ENCODE data around the gene ZNF138. TPM values are rescaled to one million over a fixed set of nuclear protein-coding genes. Genes with fewer than 3 reads are reported as not detected.
A peak's percentile ranks its signal among the peaks of the same experiment; 100 is the strongest.

ZNF138 gene
- total RNA-seq, 1 donor from 2014 or later: 19.9 TPM

- DNase-seq (ENCODE audit: low spot score): peak; percentile 23
These were observed 81.6 kb downstream of the ZNF138 start for GRCh38 chr7:64875658-64876406.

DNA sequence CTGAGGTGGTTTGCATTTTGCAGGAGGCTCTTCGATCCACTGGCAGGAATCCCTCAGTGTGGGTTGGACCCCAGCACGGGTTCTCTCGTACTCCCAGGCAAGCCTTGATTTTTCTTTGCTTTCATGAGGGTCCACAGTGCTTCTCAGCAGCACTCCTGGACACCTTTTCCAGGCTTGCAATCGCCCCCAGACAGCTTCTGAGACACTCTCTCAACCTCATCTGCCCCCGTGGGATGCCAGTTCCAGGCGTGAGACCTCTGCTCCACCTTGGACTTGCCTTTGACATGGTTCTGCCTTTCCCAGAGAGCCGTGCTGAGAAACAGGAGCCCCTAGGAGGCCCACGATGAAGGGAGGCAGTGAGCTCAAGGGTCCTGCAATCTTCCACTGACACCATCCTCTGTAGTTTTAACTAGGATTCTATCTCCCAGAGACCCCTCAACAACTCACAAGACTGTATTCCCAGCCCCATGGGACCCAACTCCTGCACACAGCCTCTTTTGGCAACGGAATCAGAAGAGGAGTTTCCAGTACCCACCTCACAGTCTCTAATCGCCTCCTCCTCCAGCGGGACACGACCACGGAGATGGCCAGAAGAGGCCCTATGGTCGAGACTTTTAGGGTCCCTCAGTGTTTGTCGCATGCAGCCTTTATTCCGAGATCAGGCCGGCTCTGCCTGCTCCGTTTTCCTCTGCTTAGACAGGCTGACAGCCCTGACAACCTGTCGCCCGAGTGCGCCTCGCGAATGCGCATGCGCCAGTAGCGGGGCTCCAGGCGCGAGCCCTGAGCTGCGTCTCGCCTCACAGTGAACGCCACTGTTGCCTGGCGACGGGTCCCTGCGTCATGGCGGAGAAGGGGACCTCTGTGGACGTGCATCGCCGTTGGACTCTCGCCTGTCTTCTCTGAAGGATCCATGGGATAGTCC, 82.8 kb downstream of the ZNF138 start:
- peak; percentile 61 for DNase-seq (ENCODE audit: low spot score)

DNA sequence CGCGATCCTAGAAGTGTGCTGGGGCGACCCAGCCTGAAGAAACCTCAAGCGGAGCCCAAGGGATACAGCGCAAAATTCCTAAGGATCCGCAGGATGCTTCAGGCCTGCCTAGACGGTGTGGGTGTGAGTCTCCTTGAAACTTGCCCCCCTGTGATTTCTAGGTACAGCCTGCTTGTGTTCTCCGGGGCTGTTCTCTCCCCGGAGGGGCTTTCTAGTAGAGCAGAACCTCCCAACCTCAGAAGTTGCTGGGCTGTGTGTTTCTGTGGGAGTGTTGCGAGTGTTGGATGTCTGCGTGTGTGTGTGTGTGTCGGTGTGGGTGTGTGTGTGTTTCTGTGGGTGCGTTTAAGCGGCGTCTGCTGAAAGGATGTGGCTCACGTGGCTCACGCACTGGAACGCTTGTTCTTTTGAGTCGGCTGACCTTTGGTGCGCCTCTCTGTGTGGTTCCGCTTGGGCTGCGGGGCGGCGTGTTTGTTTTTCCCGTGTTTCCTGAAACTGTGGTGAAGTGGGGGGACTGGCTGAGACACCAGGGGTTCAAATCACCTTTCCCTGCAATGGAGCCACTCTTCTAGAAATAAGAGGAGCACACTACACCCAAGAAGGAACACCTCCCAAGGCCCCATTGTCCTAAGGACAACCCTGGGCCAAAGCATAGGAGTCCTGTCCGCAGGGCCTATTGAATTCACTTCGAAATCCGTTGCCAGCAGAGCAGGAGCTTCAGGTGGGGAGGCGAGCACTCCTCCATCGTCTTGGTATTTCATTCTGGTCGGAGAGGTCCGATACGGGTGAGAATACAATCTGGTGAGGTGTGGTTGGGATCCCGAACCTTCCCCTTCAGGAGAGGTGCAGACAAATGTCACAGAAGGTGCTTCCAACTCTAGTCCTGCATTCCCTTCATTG, 83.7 kb downstream of the ZNF138 start:
- peak; percentile 34 for DNase-seq (ENCODE audit: low spot score)

GRCh38 chr7:64878684-64879083, 84.5 kb downstream of the ZNF138 start:
- DNase-seq (ENCODE audit: low spot score): peak; percentile 8

DNA sequence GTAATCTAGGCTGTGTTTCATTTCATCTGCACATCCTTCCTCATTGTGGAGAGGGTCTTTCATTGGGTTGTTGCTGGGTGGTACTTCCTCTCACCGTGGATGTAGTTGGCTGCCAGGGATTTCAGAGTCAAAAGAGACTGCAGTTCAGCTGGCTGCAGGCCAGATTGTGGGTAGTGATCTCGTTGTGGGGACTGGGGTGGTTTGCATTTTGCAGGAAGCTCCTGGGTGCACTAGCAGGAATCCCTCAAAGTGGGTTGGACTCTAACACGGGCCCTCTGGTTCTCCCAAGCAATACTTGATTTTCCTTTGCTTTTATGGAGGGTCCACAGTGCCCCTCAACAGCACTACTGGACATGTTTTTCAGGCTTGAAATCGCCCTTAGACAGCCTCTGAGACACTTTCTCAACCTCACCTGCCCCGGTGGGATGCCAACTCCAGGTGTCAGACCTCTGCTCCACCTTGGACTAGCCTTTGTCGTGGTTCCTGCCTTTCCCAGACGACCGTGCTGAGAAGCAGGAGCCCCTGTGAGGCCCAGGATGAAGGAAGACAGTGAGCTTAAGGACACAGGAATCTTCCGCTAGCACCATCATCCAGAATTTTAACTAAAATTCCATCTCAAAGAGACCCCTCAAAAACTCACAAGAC, 85.0 kb downstream of the ZNF138 start:
- DNase-seq (ENCODE audit: low spot score): peak; percentile 34

DNA sequence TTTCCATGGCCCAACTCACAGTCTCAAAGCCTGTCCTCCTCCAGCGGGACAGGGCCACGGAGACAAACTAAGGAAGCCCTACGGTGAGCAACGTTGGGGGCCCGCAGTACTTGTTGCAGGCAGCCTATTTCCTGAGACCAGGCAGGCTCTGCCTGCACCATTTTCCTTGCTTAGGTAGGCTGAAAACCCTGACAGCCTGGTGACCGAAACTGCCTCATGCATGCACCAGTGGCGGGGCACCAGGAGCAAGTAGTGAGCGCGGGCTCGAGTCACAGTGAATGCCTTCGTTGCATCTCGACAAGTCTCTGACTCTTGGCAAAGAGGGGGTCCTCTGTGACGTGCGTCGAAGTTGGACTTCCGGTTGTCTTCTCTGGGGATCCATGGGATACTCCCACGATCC, 85.6 kb downstream of the ZNF138 start:
- peak; percentile 28 for DNase-seq (ENCODE audit: low spot score)

GRCh38 chr7:64880322-64881297, 86.4 kb downstream of the ZNF138 start:
- peak; percentile 36 for DNase-seq (ENCODE audit: low spot score)

DNA sequence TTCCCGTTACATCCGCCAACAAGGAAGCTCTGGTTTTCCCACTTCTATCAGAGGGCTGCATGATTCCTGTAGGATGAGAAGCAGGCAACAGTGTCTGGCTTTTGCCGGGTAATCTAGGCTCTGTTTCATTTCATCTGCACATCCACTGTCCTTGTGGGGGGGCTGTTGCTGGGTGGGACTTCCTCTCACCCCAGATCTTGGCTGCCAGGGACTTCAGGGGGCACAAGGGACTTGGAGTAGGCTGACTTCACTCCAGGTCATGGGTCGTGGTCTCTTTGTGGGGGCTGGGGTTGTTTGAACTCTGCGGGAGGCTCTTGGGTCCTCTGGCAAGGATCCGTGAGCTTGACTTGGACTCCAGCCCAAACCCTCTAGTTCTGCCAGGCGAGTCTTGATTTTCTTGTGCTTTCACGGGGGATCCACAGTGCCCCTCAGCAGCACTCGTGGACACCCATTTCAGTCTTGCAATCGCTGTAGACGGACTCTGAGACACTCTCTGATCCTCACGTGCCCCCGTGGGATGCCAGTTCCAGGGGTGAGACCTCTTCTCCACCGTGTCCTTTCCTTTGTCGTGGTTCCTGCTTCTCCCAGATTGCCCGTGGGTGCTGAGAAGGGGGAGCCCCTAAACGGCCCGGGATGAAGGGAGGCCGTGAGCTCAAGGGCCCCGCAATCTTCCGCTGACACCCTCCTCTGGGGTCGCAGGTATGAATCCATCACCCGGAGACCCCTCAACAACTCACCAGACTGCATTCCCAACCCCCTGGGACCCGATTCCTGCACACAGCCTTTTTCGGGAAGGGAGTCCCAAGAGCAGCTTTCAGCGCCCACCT, 87.4 kb downstream of the ZNF138 start:
- DNase-seq (ENCODE audit: low spot score): peak; percentile 34

- peak; percentile 79 for DNase-seq (ENCODE audit: low spot score)
These were observed 88.3 kb downstream of the ZNF138 start for GRCh38 chr7:64882341-64883112.

Other genes with a start within 250 kb of the ZNF138 start
- 24.2 TPM for gene ZNF680, start 231.4 kb upstream of the ZNF138 start, total RNA-seq
- gene ZNF107, start 128.3 kb upstream of the ZNF138 start, total RNA-seq: 13.8 TPM
- 11.6 TPM for gene ZNF273, start 108.8 kb downstream of the ZNF138 start, total RNA-seq
- gene ZNF117, start 196.6 kb downstream of the ZNF138 start, total RNA-seq: 30.2 TPM
- gene ERV3-1, start 212.3 kb downstream of the ZNF138 start, total RNA-seq: 37.1 TPM

Data from ureter (tissue), 1 donor.